Kidney glomerular epithelial cell (primary cell): ENCODE measurements around the gene MDK.

Experiments used
- DNase-seq: peaks from one replicate; lab custom pipeline; 2025; lab: John Stamatoyannopoulos, UW

The MDK gene

GRCh38 chr11:46402957-46403902 lies 21.8 kb downstream of the MDK start:
- no peak for DNase-seq

DNA sequence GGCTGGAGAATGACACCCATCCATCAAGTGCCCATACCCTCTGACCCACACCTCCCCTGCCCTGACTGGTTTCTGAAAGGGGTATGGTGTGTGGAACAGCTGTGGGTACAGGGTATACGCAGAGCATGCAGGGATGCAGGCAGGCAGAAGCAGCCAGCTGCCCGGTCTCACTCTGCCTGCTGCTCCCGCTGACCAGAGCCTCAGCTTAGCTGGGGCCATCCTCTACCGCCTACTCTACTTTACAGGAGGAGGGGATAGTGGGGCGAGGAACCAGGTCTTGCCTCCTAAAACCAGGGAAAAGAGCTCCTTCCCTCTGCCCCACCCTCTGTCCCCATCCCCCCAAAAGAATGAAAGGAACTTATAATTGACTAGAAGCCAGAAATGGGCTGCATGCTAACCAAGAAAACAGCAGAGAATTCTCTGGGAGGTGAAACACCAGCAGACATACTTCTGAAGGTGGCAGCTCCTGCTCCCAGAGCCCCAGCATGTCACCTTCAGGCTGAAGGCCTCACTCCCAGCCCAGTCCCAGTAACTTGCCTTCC lies 23.1 kb downstream of the MDK start:
- no peak for DNase-seq

DNA sequence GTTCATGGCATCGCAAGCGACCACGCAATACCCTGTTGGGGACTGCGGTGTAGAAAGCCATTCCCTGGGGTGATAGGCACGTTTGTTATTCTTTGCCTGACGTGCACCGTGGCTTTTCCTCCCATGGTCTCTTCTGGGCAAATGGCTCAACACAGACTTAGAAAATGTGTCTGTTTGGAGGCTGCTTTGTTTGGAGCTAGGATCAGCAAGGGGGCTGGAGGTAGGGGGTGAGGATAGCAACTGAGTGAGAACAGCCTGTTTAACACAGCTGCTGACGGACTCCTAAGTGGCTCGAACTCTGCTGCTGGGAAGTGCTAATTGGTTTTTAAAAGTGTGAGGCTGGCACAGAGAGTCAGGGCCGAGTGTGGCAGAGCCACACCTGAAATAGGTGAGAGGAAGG lies 26.2 kb downstream of the MDK start:
- DNase-seq: no peak

DNA sequence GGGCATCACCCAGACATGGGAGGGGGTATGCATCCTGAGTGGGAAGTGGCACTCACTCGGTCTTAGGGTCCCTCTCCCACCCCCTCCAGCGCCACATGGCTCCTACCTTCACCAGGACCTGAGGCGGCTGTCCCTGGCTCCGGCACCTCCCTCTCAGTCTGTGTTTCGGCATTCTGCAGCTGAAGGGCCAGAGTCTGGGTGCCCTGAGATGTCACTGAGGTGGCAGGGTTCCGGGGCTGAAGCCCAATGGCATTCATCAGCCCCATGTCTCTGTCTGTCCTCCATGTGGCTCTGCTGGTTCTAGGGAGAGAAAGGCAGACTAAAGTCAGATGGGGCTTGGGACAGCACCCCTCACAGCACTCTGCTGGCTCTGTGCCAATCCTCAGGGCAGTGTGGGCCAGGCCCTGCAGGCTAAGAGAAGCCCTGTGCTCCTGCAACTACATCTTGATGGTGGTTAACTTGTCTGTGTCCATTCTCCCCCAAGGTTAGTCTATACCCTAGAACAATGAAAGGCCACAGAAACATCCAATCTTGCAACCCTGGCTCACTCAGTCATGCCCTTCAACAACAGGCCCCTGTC lies 27.0 kb downstream of the MDK start:
- no peak for DNase-seq

DNA sequence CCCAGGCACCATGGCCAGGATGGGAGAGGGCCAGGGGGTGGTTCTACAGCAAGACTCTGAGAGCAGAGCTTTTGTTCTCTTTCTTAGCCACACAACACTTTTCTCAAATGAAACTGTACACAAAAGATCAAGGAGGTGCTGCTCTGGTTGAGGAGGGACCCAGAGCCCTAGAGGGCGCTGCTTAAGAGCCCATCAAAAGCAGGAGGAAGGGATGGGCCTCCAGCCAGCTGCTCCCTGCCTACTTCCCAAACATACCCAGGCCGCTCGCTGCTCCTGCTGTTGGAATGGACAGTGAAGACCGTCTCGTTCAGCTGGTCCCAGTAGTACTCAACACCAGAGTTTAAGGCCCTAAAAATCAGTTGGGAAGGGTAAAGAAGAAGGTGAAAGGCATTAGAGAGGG lies 28.6 kb downstream of the MDK start:
- DNase-seq: no peak

GRCh38 chr11:46413760-46414465 lies 32.4 kb downstream of the MDK start:
- no peak for DNase-seq

GRCh38 chr11:46414466-46414796 lies 33.0 kb downstream of the MDK start:
- no peak for DNase-seq

GRCh38 chr11:46414879-46415278 lies 33.4 kb downstream of the MDK start:
- no peak for DNase-seq

DNA sequence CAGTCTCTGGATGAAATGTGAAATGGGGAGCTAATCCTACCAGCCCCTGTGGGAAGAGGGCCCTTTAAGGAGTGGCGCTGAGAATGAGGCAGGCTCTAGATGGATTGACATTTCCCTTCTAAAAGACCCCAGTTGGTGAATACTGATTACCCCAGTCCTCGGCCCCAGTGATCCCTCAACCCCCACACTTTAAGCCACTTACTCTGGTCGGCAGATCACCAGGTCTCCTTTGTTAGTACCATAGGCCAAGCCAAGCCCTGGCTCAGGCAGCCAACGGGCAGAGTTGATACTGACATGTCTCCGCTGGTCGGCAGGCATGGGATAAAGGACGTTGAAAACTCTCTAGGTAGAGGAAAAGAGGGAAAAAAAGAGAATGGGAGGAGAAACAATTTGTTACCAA lies 36.2 kb downstream of the MDK start:
- DNase-seq: no peak

- DNase-seq: no peak
Observed at GRCh38 chr11:46418751-46419150, 37.3 kb downstream of the MDK start.

DNA sequence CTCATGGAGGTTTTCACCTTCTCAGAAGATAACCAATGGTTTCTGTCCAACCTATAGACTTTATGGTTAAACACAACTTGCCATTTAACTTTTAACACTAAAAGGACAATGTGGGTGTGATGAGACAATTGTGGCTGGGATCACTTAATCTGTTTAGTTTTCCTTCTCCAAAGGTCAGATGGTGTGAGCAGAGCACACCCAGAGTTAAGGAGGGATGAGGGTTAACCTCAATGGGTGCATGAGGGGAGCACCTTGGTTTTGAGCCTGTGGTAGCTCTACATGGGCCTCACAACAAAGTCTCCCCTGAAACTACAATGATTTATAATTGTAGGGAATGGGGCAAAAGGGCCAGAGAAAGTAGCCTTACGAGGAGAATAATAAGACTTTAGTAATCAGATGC lies 39.0 kb downstream of the MDK start:
- no peak for DNase-seq

GRCh38 chr11:46421257-46421880 lies 39.9 kb downstream of the MDK start:
- no peak for DNase-seq

DNA sequence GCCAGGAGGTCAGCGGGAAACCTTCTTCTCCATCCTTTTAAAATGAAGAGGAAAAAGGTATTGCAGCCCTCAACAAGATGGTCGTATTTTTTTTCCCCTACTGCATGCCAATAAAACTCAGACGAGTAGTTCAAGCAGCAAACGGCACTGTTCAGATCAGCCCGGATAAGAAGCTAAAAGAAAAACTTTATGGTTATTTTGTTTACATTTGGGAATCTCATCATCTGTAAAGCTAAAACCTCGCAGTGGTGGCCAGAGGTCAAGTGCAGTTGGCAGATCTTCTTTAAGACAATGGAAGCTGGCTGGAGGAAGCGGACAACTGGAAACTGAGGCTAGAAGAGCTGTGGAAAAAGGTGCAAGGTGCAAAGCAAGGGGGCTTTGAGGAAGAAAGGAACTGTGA lies 41.1 kb downstream of the MDK start:
- DNase-seq: no peak

DNA sequence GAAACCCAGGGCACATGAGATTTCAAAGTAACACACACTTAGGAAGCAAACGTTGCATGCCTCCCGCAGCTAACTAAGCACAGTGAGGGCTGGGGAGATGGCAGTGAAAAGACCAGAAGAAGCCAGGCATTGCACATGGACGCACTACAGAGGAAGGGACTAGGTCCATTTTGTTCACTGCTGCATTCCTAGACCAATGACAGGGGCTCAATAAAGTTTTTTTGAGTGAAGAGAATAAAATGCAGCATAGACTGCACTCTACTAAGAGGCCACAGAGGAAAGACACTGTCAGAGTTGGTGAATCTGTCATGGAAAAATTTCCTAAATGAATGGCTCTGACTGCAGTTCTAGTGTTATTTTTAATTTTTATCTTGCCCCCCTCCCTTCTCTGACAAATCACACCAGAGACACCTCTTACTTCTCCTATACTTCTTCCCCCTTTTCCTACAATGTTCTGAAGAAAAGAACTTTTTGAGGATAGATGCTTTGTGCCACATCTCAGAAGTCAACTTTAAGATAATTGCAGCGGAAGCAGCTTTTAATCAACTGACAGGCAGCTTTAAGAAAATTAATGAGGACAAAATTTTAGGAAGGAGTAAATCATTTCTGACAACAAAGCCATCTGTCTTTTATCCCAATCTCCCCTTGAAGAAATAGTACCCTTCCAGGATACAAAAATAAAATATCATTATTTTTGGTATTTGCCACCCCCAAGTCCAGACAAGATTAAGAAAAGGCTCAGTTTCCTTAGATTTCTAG lies 44.9 kb downstream of the MDK start:
- DNase-seq: no peak

DNA sequence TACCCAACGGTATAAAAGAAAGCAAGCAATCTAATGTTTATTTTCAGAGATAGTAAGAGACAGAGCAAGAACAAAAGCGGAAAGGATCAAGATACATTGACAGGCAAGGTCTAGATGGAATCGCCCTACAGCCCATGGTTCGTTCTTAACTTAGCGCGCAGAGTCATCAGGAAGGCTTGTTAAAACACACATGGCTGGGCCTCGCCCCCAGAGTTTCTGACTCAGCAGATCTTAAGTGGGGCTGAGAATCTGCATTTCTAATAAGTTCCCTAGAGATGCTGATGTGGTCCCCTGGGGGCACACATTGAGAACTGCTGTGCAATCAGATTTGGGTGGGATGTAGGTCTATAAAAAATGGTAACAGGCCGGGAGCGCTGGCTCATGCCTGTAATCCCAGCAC lies 45.9 kb downstream of the MDK start:
- no peak for DNase-seq

GRCh38 chr11:46429717-46430116 lies 48.2 kb downstream of the MDK start:
- DNase-seq: no peak

- DNase-seq: no peak
Observed at GRCh38 chr11:46431211-46431610, 49.7 kb downstream of the MDK start.
